ENCODE results near the gene NUMBL. TPM values are rescaled to one million over a fixed set of nuclear protein-coding genes. Genes with fewer than 3 reads are reported as not detected.

NUMBL gene
- total RNA-seq, 1 donor from 2014 or later = 66.0 TPM

DNA sequence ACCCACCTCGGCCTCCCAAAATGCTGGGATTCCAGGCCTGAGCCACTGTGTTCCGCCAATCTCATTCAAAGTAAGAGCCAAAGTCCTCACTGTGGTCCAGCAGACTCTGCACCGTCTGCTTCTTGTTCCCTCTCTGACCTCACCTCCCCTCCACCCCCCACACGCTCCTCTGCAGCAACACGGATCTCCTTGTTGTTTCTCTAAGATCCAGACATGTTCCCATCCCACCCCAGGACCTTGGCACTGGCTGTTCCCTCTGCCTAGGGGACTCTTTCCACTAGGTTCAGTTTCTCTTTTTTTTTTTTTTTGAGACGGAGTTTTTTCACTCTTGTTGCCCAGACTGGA lies 50.8 kb downstream of the NUMBL start:
- Histone ChIP-seq H3K4me3 (no peak overlapping the region), H3K9me3 (no peaks in the 10 kb centered on the region), H3K36me3 (no peaks in the 10 kb centered on the region), H3K27me3 (no peaks in the 10 kb centered on the region), H3K27ac (no peak overlapping the region), H3K4me1 (peaks cover 18% of the 10 kb centered on the region)
- intact Hi-C loops (cut with DNase I) = loop anchor here (10.0 kb wide), 2 partner anchors 105 to 175 kb away; partner anchors contain the start of genes BLVRB and SPTBN4
- no peak for DNase-seq (ENCODE audit: extremely low spot score in 2 of 2)
- TF ChIP-seq POLR2A (IDR thresholded peaks at IDR 0.05) = no peak
- TF ChIP-seq, protein P1, sequence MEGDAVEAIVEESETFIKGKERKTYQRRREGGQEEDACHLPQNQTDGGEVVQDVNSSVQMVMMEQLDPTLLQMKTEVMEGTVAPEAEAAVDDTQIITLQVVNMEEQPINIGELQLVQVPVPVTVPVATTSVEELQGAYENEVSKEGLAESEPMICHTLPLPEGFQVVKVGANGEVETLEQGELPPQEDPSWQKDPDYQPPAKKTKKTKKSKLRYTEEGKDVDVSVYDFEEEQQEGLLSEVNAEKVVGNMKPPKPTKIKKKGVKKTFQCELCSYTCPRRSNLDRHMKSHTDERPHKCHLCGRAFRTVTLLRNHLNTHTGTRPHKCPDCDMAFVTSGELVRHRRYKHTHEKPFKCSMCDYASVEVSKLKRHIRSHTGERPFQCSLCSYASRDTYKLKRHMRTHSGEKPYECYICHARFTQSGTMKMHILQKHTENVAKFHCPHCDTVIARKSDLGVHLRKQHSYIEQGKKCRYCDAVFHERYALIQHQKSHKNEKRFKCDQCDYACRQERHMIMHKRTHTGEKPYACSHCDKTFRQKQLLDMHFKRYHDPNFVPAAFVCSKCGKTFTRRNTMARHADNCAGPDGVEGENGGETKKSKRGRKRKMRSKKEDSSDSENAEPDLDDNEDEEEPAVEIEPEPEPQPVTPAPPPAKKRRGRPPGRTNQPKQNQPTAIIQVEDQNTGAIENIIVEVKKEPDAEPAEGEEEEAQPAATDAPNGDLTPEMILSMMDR (IDR thresholded peaks at IDR 0.05) = no peak

DNA sequence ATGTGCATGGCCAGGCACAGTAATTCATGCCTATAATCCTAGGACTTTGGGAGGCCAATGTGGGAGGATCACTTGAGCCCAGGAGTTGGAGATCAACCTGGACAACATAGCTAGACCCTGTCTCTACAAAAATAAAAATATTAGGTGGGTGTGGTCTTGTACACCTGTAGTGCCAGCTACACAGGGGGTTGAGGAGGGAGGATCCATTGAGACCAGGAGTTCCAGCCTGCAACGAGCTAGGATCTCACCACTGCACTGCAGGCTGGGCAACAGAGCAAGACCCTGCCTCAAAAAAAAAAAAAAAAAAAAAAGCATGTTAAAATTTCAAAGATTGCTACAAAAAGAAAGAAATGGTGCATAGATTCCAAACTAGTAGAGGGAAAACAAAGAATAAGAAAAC lies 52.1 kb downstream of the NUMBL start:
- H3K27me3 ChIP-seq = no peaks in the 10 kb centered on the region
- TF ChIP-seq POLR2A (IDR thresholded peaks at IDR 0.05) (no peak), POLR2AphosphoS5 (IDR thresholded peaks at IDR 0.05; ENCODE audit: insufficient read depth in 1 of 2, low read depth in 1 of 2) (no peak)
- TF ChIP-seq, protein P1 (IDR thresholded peaks at IDR 0.05) = no peak
- H3K36me3 ChIP-seq = no peaks in the 10 kb centered on the region
- no peak overlapping the region for H3K27ac ChIP-seq
- no peaks in the 10 kb centered on the region for H3K9me3 ChIP-seq
- intact Hi-C loops (cut with DNase I) = loop anchor here (10.0 kb wide), 2 partner anchors 104 to 174 kb away; partner anchors contain the start of genes BLVRB and SPTBN4
- H3K4me1 ChIP-seq = peaks cover 22% of the 10 kb centered on the region
- H3K4me3 ChIP-seq = no peak overlapping the region
- DNase-seq (ENCODE audit: extremely low spot score in 2 of 2) = no peak

DNA sequence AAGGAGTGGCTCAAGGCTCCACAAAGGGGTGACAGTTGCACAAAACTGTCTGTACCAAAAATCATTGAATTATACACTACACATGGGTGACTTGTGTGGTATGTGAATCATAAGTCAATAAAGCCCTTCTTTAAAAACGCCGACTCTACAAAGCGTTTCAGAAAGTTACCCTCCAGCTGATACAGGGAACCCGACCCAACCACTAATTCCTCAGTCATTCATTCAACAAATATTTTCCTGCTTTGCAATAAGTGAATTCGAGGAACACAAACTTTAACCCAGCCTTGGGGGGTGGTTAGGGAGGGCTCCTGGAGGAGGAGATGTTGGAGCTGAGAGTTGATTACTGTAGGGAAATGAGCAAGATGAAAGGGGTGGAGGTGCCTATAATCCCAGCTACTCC lies 57.2 kb downstream of the NUMBL start:
- Histone ChIP-seq H3K9me3 (no peaks in the 10 kb centered on the region), H3K4me3 (no peak overlapping the region), H3K4me1 (peaks cover 6% of the 10 kb centered on the region), H3K27me3 (no peaks in the 10 kb centered on the region), H3K27ac (peak overlapping the region; percentile 68), H3K36me3 (peaks cover 0 to 15% of the 10 kb centered on the region in 2 donors)
- no peak for DNase-seq (ENCODE audit: extremely low spot score in 2 of 2)
- TF ChIP-seq POLR2A (IDR thresholded peaks at IDR 0.05) (no peak), POLR2AphosphoS5 (IDR thresholded peaks at IDR 0.05; ENCODE audit: insufficient read depth in 1 of 2, low read depth in 1 of 2) (no peak)
- TF ChIP-seq, protein P1 (IDR thresholded peaks at IDR 0.05) = no peak
- intact Hi-C loops (cut with DNase I) = loop anchor here (10.0 kb wide), 2 partner anchors 98 to 168 kb away; partner anchors contain the start of genes BLVRB and SPTBN4

DNA sequence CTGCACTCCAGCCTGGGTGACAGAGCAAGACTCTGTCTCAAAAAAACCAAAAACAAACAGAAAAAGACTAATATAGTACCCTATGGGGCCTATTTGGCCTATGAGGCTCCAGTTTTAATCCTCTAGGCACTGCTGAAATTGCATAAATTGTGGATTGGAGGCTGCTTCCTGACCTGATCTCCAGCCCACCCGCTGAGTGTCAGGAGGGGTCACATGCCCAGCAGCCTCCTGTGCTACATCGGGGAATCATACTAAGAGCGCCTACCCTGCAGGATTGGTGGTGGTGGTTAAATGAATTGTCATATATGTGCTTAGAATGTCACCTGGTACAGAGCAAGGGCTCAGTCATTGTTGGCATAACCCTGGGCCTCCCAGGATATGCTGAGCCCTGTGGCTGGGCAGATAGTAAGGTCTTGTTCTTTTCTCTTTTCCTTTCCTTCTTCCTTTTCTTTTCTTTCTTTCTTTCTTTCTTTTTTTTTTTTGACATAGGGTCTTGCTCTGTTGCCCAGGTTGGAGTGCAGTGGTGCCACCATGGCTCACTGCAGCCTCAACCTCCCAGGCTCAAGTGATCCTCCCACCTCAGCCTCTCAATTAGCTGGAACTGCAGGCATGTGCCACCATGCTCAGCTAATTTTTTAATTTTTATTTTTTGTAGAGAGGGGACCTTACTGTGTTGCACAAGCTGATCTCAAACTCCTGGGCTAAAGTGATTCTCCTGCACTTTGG lies 58.0 kb downstream of the NUMBL start:
- intact Hi-C loops (cut with DNase I) = loop anchor here (10.0 kb wide), 2 partner anchors 98 to 168 kb away; partner anchors contain the start of genes BLVRB and SPTBN4

More for the DNA sequence above, 58.0 kb downstream of the NUMBL start:
- H3K4me1 ChIP-seq = peaks cover 6% of the 10 kb centered on the region
- H3K4me3 ChIP-seq = no peak overlapping the region
- no peak for TF ChIP-seq POLR2A (IDR thresholded peaks at IDR 0.05)
- TF ChIP-seq, protein P1 (IDR thresholded peaks at IDR 0.05) = no peak
- no peak for TF ChIP-seq POLR2AphosphoS5 (IDR thresholded peaks at IDR 0.05; ENCODE audit: insufficient read depth in 1 of 2, low read depth in 1 of 2)
- H3K27me3 ChIP-seq = no peaks in the 10 kb centered on the region
- H3K36me3 ChIP-seq = peaks cover 0 to 17% of the 10 kb centered on the region in 2 donors
- no peak for DNase-seq (ENCODE audit: extremely low spot score in 2 of 2)
- no peak overlapping the region for H3K27ac ChIP-seq
- H3K9me3 ChIP-seq = no peaks in the 10 kb centered on the region
